NCI-H524 treated with DMSO at 0.1 percent for 48 hours (cell line): Measurements from ENCODE around the gene PRDM16.

Source experiments
- DNase-seq: peaks from one replicate; lab custom pipeline; 2025; lab: John Stamatoyannopoulos, UW

The PRDM16 gene

DNA sequence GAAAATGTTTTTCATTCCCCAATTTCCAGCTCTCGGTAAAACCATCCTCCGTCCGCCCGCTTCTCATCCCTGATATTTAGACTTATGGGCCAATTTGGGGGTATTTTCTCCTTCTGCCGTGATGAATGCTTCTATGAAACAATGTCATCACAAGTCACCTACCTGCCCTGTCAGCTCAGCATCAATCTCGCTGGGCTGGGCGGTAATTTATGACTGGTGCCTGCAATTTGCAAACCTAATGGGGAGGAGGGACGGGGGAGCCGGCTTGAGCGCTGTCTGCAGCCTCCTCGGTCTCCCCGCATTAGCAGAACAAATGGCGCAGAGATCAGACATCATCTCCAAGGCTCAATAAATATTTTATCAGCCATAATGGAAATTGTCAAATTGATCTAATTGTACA, 72.1 kb downstream of the PRDM16 start:
- DNase-seq, result no peak

GRCh38 chr1:3141836-3142235, 72.8 kb downstream of the PRDM16 start:
- DNase-seq, result no peak

DNA sequence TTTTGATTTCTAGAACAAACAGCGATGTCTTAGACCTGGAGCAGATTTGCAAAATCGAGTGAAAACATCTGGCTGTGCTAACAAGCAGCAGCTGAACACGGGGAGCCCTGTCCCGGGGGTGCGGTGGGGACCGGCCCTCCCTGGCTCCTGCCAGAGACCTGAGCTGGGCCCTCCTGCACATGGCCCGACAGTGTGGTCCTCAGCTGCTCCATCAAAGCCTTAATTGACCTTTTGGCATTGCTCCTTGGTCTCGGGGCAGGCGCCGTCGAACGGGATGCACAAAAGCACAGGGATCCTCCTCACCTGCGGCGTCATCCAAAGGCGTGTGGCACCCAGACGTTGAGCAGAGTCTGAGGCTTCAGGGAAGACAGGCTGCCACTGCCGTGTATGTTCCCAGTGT, 73.2 kb downstream of the PRDM16 start:
- DNase-seq, result no peak

DNA sequence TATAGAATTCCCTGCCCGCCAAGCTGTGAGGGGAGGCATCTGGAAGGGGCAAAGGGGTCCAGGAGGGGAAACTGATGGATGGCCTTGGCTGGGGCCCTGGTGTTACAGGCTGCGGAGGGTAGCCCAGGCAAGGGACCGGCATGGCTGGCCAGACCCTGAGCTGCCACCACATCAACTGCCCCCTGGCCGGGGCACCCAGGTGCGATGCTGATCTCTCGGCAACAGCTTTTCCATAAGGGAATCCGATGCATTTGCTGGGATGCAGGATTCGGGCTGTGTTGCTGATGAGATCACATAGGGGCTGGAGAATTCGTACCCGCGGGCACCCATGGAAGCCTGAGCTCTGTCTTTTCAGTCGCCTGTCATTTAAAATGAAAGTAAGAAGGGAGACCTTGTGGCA, 73.7 kb downstream of the PRDM16 start:
- DNase-seq, result no peak

GRCh38 chr1:3145532-3146325, 76.7 kb downstream of the PRDM16 start:
- DNase-seq, result no peak

DNA sequence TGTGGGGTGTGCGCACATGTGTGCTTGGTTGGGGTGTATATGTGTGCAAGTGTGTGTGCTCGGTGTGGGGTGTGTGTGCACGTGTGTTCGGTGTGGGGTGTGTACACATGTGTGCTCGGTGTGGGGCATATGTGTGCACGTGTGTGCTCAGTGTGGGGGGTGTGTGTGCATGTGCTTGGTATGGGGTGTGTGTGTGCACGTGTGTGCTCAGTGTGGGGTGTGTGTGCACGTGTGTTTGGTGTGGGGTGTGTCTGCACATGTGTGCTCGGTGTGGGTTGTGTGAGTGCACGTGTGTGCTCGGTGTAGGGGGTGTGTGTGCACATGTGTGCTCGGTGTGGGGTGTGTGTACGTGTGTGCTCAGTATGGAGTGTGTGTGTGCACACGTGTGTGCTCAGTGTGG, 77.5 kb downstream of the PRDM16 start:
- no peak for DNase-seq

DNA sequence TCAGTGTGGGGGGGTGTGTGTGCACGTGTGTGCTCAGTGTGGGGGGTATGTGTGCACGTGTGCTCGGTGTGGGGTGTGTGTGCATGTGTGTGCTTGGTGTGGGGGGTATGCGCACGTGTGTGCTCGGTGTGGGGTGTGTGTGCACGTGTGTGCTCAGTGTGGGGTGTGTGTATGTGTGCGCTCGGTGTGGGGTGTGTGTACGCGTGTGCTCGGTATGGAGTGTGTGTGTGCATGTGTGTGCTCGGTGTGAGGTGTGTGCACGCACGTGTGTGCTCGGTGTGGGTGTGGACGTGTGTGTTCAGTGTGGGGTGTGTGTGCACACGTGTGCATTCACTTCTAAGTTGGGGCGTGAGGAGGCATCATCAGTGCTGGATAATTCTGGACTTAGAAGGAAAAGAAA, 77.9 kb downstream of the PRDM16 start:
- DNase-seq, result no peak

GRCh38 chr1:3148171-3148570, 79.2 kb downstream of the PRDM16 start:
- DNase-seq, result no peak

DNA sequence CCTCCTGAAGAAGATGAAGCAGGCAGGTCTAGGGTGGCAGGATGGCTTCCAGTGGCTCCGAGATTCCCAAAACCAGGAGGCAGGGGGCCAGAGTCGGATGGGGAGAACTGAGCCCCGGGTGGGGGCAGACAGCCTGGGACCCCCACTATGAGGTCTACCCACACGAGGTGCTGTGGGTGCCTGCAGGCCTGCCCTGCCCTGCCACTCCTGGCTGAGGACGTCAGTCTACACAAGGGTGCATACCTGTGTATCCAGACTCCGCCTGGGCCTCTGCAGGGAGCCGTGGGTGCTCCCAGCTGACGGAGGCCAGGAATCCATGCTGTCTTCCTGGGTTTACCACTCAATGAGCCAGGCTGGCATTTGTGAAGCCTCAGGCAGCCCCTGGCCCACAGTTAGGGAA, 80.3 kb downstream of the PRDM16 start:
- DNase-seq, result no peak

DNA sequence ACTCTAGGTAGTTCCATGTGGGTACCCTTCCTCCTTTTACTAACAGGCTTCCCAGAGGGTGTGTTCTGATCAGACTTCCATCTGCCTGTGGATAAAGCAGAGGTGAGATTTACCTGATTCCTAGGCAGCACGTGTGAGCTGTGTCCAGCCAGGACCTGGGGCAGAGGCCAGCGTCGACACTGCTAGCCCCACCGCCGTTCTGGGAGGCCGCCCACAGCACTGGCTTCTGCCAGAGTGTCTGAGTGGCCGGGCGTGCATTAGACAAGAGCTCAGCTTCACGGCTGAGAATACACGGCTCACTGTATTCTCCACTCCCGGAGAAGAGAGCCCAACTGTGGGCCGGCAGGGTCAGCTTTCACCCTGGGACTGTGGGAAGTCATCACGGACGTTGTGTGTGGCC, 82.5 kb downstream of the PRDM16 start:
- DNase-seq, result no peak

DNA sequence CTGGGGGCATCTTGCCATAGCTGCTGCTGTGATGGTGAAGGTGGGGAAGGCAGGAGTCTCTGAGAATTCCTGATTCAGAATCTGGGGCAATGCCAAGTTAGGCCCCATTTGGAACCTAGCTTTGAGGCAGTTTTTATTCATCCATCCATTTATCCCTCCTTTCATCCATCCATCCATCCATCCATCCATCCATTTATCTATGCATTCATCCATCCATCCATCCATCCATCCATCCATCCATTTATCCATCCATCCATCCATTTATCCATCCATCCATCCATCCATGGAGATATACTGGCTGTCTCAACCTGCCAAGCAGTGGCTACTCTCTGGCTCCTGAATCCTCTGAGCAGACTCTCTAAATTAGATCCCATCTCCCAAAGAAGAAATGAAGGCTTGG, 83.1 kb downstream of the PRDM16 start:
- no peak for DNase-seq

DNA sequence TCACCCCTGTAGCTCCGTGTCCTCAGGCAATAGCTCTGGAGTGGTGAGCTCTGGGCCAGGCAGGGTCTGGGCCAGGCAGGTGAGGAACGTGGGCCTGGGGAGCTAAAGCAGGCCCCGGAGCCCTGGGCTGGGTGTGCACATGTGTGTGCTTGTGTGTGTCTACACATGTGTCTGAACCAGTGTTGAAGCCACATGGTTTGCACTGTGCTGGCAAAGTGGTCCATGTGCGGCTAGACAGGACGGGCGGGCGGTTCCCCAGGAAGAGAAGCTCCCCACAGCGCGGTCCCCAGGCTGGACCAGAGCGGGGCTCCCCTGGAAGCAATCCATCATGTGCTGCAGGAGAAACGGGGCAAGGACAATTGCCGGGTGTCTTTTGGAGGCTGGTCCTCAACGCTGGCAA, 84.2 kb downstream of the PRDM16 start:
- DNase-seq, result no peak

DNA sequence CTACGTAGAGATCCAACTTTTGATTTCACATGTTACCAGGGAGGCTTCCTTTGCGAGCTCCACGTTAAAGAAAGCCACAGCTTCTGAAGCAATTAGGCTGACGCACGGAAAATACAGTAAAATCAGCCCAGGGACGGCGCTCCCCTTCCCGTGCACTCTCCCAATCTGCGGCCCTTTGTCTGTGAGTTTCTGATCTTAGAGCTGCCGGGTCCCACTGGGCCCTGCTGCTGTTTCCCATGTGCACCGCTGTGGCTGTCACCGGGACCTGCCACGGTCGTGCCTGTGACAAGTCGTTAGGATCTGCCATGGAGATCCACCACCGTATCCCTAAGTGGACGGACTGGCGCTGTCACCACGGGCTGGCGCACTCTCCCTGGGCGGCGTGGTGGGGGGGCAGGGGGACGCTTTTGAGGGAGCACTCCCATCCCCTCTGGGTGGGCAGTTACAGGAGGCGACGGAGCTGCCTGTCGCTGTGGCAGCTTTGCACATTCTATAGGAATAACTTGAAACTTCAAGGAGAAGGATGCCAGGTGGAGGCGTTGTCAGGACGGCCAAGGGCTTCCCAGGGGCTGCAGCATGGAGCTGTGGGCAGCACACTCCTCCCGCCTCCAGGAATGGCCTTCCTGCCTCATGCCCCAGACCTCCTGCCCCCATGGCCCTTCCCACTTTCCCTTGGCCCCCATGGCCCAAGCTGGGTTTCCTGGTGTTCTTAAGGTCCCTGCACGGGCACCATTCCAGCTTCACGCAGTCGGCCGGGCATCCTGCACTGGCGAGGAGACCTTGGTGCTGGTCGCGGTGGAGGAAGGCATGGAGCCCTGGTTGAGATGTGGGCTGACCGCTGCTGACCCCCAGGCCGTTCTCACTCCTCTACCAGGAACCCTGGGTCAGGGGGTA, 85.1 kb downstream of the PRDM16 start:
- DNase-seq, result no peak

- no peak for DNase-seq
Measured at GRCh38 chr1:3155056-3155925, 86.3 kb downstream of the PRDM16 start.

DNA sequence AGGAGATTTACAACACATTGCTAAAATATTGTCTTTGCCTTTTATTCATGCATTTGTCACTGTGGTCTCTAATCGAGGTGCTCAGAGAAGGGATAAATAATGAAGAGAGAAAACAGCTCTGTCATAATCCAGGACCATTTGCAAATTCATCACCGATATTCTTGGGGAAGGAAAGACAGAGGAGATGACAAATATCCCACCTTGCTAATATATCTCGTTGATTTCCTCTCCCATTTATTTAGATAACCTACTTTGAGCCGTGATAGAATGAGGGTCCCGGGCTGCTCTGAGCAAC, 86.9 kb downstream of the PRDM16 start:
- DNase-seq, result no peak

GRCh38 chr1:3156936-3157335, 87.9 kb downstream of the PRDM16 start:
- DNase-seq, result no peak

GRCh38 chr1:3158347-3158746, 89.3 kb downstream of the PRDM16 start:
- DNase-seq, result no peak

DNA sequence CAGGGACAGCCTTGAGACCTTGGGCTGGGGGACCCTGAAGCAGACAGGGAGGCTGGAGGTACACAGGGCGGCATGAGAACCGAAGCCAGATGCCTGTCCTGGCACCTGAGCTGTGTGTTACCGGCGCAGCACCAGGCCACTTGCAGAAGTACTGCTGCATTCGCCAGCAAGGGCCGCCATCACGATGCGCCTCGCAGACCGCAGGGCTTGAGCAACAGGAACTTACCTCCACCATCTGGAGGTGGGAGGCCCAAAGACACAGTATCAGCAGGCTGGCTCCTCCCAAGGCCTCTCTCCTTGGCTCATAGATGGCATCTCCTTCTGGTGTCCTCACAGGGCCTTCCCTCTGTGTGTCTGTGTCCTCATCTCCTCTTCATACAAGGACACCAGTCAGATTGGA, 90.1 kb downstream of the PRDM16 start:
- no peak for DNase-seq

DNA sequence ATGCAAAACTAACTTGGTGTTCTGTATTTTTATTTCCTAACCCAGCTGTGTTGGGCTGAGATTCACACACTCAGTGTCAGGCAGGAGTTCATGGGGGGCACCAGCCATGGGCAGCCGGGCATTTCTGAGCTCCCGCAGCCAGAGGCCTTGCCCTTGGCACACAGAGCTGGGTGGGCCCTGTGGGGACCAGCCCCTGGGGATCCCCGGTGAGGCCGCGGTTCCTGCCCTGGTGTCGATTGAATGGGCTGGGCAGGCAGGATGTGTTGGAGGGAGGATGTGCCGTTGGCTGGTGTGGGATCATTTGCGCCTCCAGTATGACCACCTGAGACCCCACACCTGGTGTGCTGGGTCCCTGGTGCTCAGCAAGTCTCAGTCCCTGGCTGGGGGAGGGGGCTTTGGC, 91.0 kb downstream of the PRDM16 start:
- no peak for DNase-seq

DNA sequence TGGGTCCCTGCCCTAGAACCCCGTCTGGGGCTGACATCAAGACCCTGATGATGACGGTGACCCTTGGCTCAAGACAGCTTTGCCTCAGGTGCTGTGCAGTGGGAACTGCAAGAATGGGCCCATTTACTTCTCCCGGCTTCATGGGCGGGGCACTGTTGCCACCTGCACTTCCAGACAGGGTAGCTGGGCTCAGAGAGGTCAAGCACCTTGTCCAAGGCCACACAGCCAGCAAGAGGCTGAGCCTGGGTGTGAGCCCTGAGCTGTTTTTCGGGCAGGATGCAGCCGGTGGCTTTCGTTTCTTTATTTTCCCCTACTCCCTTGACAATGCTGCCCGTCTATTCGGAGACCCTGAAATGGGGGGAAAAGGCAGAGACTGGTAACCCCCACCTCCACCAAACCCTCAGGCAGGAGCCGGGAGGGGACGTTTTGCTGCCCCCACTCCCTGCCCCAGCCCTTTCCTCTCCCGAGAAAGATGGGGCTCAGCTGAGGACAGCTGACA, 91.7 kb downstream of the PRDM16 start:
- DNase-seq, result no peak

GRCh38 chr1:3161176-3161840, 92.3 kb downstream of the PRDM16 start:
- no peak for DNase-seq

GRCh38 chr1:3162322-3162882, 93.4 kb downstream of the PRDM16 start:
- no peak for DNase-seq
